ENCODE measurements around the gene SPRR3. TPM values are rescaled to one million over a fixed set of nuclear protein-coding genes. Genes with fewer than 3 reads are reported as not detected.

The SPRR3 gene
- total RNA-seq, 1 donor from 2014 or later, result not detected

DNA sequence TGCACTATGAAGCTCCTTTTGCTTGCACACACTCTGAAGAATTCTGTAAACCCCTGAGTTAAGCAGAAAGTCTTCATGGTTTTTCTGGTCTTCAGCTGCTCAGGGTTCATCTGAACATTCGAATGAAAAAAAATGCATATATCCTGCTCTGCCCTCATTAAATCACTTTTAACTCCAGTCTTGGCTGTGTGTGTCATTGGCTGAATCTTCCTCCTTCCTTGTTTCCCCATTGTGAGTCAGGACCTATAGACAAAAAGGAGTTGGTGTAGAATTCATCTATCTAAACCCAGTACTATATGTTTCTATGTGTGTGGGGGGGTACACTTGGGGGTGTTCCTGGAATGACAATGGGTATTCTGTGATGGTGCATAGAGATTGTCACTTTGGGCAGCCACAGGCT lies 22.9 kb downstream of the SPRR3 start:
- DNase-seq (ENCODE audit: low spot score), result no peak
- no peak for TF ChIP-seq CTCF (IDR thresholded peaks at IDR 0.05; ENCODE audit: unreplicated experiment)
- no peak overlapping the region for H3K27ac Mint-ChIP-seq (ENCODE audit: unreplicated experiment)
- H3K4me1 Mint-ChIP-seq (ENCODE audit: unreplicated experiment), result peaks cover 8% of the 10 kb centered on the region
- no peaks in the 10 kb centered on the region for H3K36me3 Mint-ChIP-seq (ENCODE audit: low read depth, unreplicated experiment)
- no peaks in the 10 kb centered on the region for H3K9me3 Mint-ChIP-seq (ENCODE audit: unreplicated experiment)
- no peaks in the 10 kb centered on the region for H3K27me3 Mint-ChIP-seq (ENCODE audit: unreplicated experiment)
- H3K4me3 Mint-ChIP-seq (ENCODE audit: unreplicated experiment), result no peak overlapping the region

DNA sequence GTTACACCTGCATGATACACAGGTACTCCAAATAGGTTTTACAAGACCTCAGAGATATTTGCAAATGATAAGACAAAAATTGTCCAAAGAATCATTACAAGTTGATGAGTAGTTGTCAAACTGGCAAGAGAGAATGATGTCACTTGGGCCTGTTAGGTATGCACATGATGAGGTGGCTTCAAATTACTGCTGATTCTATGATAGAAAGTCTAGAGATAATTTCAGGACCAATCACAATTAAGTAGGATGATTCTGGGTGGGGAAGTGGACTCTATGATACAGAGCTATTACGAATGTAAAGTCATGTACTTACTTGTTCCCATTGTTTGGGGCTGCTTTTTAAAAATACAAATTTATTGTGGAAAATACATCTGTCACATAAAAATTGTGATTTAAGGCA lies 24.2 kb downstream of the SPRR3 start:
- Mint-ChIP-seq H3K4me1 (ENCODE audit: unreplicated experiment) (peaks cover 8% of the 10 kb centered on the region), H3K9me3 (ENCODE audit: unreplicated experiment) (no peaks in the 10 kb centered on the region), H3K27ac (ENCODE audit: unreplicated experiment) (no peak overlapping the region), H3K27me3 (ENCODE audit: unreplicated experiment) (no peaks in the 10 kb centered on the region), H3K36me3 (ENCODE audit: low read depth, unreplicated experiment) (no peaks in the 10 kb centered on the region), H3K4me3 (ENCODE audit: unreplicated experiment) (no peak overlapping the region)
- TF ChIP-seq CTCF (IDR thresholded peaks at IDR 0.05; ENCODE audit: unreplicated experiment), result no peak
- DNase-seq (ENCODE audit: low spot score), result no peak

- Mint-ChIP-seq H3K27ac (ENCODE audit: unreplicated experiment) (no peak overlapping the region), H3K4me1 (ENCODE audit: unreplicated experiment) (peaks cover 8% of the 10 kb centered on the region), H3K9me3 (ENCODE audit: unreplicated experiment) (no peaks in the 10 kb centered on the region), H3K4me3 (ENCODE audit: unreplicated experiment) (no peak overlapping the region), H3K27me3 (ENCODE audit: unreplicated experiment) (no peaks in the 10 kb centered on the region), H3K36me3 (ENCODE audit: low read depth, unreplicated experiment) (no peaks in the 10 kb centered on the region)
- TF ChIP-seq CTCF (IDR thresholded peaks at IDR 0.05; ENCODE audit: unreplicated experiment), result no peak
- DNase-seq (ENCODE audit: low spot score), result no peak
Measured at GRCh38 chr1:153028766-153029165, 27.2 kb downstream of the SPRR3 start.

GRCh38 chr1:153030895-153031294 lies 29.3 kb downstream of the SPRR3 start, which contains the start of gene SPRR1B:
Gene SPRR1B, plus strand, starts transcription at chr1:153031203. Its CDS starts 1,143 bp downstream, at chr1:153032346.
- TF ChIP-seq CTCF (IDR thresholded peaks at IDR 0.05; ENCODE audit: unreplicated experiment), result no peak
- H3K9me3 Mint-ChIP-seq (ENCODE audit: unreplicated experiment), result no peaks in the 10 kb centered on the region
- DNase-seq (ENCODE audit: low spot score), result no peak
- H3K27ac Mint-ChIP-seq (ENCODE audit: unreplicated experiment), result no peak within 1 kb of the TSS
- H3K4me3 Mint-ChIP-seq (ENCODE audit: unreplicated experiment), result no peak within 1 kb of the TSS
- H3K27me3 Mint-ChIP-seq (ENCODE audit: unreplicated experiment), result no peaks in the 10 kb centered on the region
- peaks cover 8% of the 10 kb centered on the region for H3K4me1 Mint-ChIP-seq (ENCODE audit: unreplicated experiment)
- H3K36me3 Mint-ChIP-seq (ENCODE audit: low read depth, unreplicated experiment), result no peaks in the 10 kb centered on the region

GRCh38 chr1:153032073-153032472 lies 30.5 kb downstream of the SPRR3 start:
- H3K4me1 Mint-ChIP-seq (ENCODE audit: unreplicated experiment), result peaks cover 3% of the 10 kb centered on the region
- H3K36me3 Mint-ChIP-seq (ENCODE audit: low read depth, unreplicated experiment), result no peaks in the 10 kb centered on the region
- no peaks in the 10 kb centered on the region for H3K27me3 Mint-ChIP-seq (ENCODE audit: unreplicated experiment)
- TF ChIP-seq CTCF (IDR thresholded peaks at IDR 0.05; ENCODE audit: unreplicated experiment), result no peak
- no peak for DNase-seq (ENCODE audit: low spot score)
- H3K4me3 Mint-ChIP-seq (ENCODE audit: unreplicated experiment), result no peak overlapping the region
- H3K27ac Mint-ChIP-seq (ENCODE audit: unreplicated experiment), result no peak overlapping the region
- H3K9me3 Mint-ChIP-seq (ENCODE audit: unreplicated experiment), result no peaks in the 10 kb centered on the region
